ENCODE data around the gene KCNQ5. TPM values are rescaled to one million over a fixed set of nuclear protein-coding genes. Genes with fewer than 3 reads are reported as not detected.

Gene KCNQ5
- total RNA-seq, 3 donors from 2014 or later (not counting 1 experiment from before 2014, with no cell fraction given), result 8.2 to 9.7 (median 8.7) TPM

DNA sequence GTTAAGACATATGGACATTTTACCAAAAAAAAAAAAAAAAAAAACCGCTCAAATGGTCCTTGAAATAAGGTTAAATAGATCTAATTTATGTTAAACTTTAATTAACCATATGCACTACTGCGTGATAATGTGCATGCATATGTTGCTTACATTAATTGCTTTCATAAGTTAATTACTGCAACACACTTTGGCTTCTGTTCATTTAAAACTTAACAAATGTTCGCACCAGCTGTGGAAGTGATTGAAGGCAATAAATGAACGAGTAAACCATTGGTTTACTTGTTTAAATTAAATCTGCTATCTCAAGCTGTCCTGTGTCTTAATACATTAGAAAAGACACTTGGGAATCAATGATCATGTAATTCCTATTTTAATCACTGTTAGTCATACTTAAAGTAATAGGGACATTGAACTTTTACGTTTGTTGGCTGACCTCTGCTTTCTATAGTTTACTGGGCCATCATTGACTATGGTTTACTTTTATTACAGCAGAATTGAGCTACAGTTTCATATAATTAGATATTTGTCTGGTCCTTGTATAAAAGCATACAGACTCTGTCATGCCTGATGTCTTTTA lies 308.8 kb downstream of the KCNQ5 start:
- Histone ChIP-seq H3K36me3 (ENCODE audit: control insufficient read depth, insufficient read depth, low read length) (no peaks in the 10 kb centered on the region), H3K9me3 (ENCODE audit: control insufficient read depth, insufficient read depth, low read length) (no peaks in the 10 kb centered on the region), H3K27me3 (ENCODE audit: control insufficient read depth, insufficient read depth, low read length) (no peaks in the 10 kb centered on the region), H3K4me1 (ENCODE audit: control insufficient read depth, insufficient read depth, low read length) (no peaks in the 10 kb centered on the region), H3K4me3 (ENCODE audit: low read length) (no peak overlapping the region), H3K27ac (ENCODE audit: low read length) (no peak overlapping the region)
- DNase-seq, result no peak
- no peaks in the 10 kb centered on the region for H3K9me3 Mint-ChIP-seq
- no peak for ATAC-seq
- H3K4me3 Mint-ChIP-seq, result no peak overlapping the region
- no peaks in the 10 kb centered on the region for H3K36me3 Mint-ChIP-seq
- TF ChIP-seq, protein P1, sequence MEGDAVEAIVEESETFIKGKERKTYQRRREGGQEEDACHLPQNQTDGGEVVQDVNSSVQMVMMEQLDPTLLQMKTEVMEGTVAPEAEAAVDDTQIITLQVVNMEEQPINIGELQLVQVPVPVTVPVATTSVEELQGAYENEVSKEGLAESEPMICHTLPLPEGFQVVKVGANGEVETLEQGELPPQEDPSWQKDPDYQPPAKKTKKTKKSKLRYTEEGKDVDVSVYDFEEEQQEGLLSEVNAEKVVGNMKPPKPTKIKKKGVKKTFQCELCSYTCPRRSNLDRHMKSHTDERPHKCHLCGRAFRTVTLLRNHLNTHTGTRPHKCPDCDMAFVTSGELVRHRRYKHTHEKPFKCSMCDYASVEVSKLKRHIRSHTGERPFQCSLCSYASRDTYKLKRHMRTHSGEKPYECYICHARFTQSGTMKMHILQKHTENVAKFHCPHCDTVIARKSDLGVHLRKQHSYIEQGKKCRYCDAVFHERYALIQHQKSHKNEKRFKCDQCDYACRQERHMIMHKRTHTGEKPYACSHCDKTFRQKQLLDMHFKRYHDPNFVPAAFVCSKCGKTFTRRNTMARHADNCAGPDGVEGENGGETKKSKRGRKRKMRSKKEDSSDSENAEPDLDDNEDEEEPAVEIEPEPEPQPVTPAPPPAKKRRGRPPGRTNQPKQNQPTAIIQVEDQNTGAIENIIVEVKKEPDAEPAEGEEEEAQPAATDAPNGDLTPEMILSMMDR (IDR thresholded peaks at IDR 0.05), result no peak
- no peaks in the 10 kb centered on the region for H3K27me3 Mint-ChIP-seq (ENCODE audit: low read depth in 2 of 2)
- intact Hi-C loops (cut with micrococcal nuclease), result no loop called here
- WGBS (ENCODE audit: insufficient coverage), result 89% methylated on average over 3 of the region's 5 CpGs
- no peaks in the 10 kb centered on the region for H3K4me1 Mint-ChIP-seq
- H3K27ac Mint-ChIP-seq, result no peak overlapping the region

DNA sequence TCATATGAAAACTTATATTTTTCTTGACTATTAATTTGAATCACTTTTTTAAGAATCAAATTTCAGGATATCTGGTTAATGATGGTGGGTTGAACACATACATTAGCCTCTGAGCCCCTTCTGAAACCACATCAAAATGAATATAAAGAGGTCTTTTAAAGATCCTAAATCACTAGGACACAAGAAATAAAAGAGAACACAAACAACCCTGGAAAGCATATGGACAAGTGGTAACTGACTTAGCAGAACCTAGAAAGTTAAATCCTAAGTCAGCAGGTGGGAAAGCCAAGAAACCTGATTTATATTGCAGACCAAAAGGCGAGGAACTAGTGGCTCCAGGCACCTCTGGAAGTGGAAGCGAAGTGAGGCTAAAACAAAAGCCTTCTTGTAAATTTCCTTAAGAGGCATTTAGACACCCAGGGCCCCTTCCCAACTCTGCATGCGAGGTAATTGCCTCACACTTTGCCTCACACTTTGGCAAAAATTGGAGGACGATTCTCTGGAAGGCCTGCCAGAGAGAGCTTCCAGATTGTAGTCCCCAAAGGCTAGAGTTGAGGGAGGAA lies 309.5 kb downstream of the KCNQ5 start:
- ATAC-seq, result no peak
- 93% methylated on average over 4 of the region's 4 CpGs for WGBS (ENCODE audit: insufficient coverage)
- H3K27me3 Mint-ChIP-seq (ENCODE audit: low read depth in 2 of 2), result no peaks in the 10 kb centered on the region
- Histone ChIP-seq H3K9me3 (ENCODE audit: control insufficient read depth, insufficient read depth, low read length) (no peaks in the 10 kb centered on the region), H3K27ac (ENCODE audit: low read length) (no peak overlapping the region), H3K4me3 (ENCODE audit: low read length) (no peak overlapping the region), H3K27me3 (ENCODE audit: control insufficient read depth, insufficient read depth, low read length) (no peaks in the 10 kb centered on the region), H3K4me1 (ENCODE audit: control insufficient read depth, insufficient read depth, low read length) (no peaks in the 10 kb centered on the region), H3K36me3 (ENCODE audit: control insufficient read depth, insufficient read depth, low read length) (no peaks in the 10 kb centered on the region)
- H3K4me3 Mint-ChIP-seq, result no peak overlapping the region
- no peaks in the 10 kb centered on the region for H3K36me3 Mint-ChIP-seq
- H3K27ac Mint-ChIP-seq, result no peak overlapping the region
- DNase-seq, result no peak
- no peaks in the 10 kb centered on the region for H3K4me1 Mint-ChIP-seq
- intact Hi-C loops (cut with micrococcal nuclease), result no loop called here
- TF ChIP-seq, protein P1 (IDR thresholded peaks at IDR 0.05), result no peak
- H3K9me3 Mint-ChIP-seq, result no peaks in the 10 kb centered on the region

DNA sequence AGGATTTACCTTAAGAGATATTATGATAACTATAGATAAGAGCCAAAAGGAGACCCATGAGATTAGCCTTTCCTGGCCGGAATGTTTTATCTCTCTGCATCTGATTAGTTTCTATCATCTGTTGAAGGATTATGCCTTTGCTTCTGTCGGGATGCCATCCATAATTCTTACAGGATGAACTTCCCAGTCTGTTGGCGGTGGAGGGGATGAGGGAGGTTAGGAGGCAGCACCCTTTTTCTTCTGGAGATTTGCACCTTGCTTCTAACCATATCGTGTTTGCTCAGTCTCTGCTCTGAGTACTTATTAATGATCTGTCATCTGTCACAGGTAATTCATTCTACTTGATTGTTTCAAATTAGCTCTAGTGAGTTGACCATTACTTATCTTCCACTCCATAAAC lies 311.4 kb downstream of the KCNQ5 start:
- Mint-ChIP-seq H3K4me1 (no peaks in the 10 kb centered on the region), H3K27ac (no peak overlapping the region), H3K4me3 (no peak overlapping the region), H3K9me3 (no peaks in the 10 kb centered on the region), H3K27me3 (ENCODE audit: low read depth in 2 of 2) (no peaks in the 10 kb centered on the region), H3K36me3 (no peaks in the 10 kb centered on the region)
- TF ChIP-seq, protein P1 (IDR thresholded peaks at IDR 0.05), result no peak
- ATAC-seq (no peak), DNase-seq (no peak)
- Histone ChIP-seq H3K27ac (ENCODE audit: low read length) (no peak overlapping the region), H3K9me3 (ENCODE audit: control insufficient read depth, insufficient read depth, low read length) (no peaks in the 10 kb centered on the region), H3K36me3 (ENCODE audit: control insufficient read depth, insufficient read depth, low read length) (no peaks in the 10 kb centered on the region), H3K27me3 (ENCODE audit: control insufficient read depth, insufficient read depth, low read length) (no peaks in the 10 kb centered on the region), H3K4me3 (ENCODE audit: low read length) (no peak overlapping the region), H3K4me1 (ENCODE audit: control insufficient read depth, insufficient read depth, low read length) (no peaks in the 10 kb centered on the region)
- WGBS (ENCODE audit: insufficient coverage), result 100% methylated on average over 4 of the region's 4 CpGs
- intact Hi-C loops (cut with micrococcal nuclease), result no loop called here
